Measurements from ENCODE around the gene MAFB.

MAFB gene

GRCh38 chr20:40648210-40649072 is 40.6 kb downstream of the MAFB start:
- no peak for TF ChIP-seq CTCF (IDR thresholded peaks at IDR 0.05; ENCODE audit: extremely low read depth, insufficient read depth, missing control alignments)
- in situ Hi-C loops (cut with MboI; ENCODE audit: low pct_unique_long_range_greater_than_20kb, low sequenced_read_pairs, unreplicated experiment): no loop called here
- no peak for DNase-seq (ENCODE audit: low spot score)

GRCh38 chr20:40646813-40647212 is 42.2 kb downstream of the MAFB start:
- no peak for DNase-seq (ENCODE audit: low spot score)
- no peak for TF ChIP-seq CTCF (IDR thresholded peaks at IDR 0.05; ENCODE audit: extremely low read depth, insufficient read depth, missing control alignments)
- in situ Hi-C loops (cut with MboI; ENCODE audit: low pct_unique_long_range_greater_than_20kb, low sequenced_read_pairs, unreplicated experiment): no loop called here

DNA sequence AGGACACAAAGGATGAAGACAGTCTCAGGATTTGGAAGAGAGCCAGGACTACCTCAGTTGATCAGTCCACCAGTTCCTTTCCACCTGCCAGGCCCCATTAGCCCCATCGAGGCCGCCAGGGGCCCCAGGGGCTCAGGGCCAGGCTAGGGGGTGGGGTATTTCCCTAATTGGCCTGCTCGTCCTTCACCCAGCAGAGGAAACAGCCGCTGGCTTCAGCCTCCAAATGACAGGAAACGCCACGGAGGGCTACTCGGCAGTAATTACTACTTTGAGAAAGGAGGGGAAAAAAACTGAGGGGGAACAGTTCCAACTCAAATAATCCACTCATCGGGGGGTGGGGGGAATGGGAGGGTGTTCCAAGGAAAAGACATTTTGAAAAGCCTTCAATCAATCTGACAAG is 42.7 kb downstream of the MAFB start:
- no peak for TF ChIP-seq CTCF (IDR thresholded peaks at IDR 0.05; ENCODE audit: extremely low read depth, insufficient read depth, missing control alignments)
- no peak for DNase-seq (ENCODE audit: low spot score)
- in situ Hi-C loops (cut with MboI; ENCODE audit: low pct_unique_long_range_greater_than_20kb, low sequenced_read_pairs, unreplicated experiment): no loop called here

- in situ Hi-C loops (cut with MboI; ENCODE audit: low pct_unique_long_range_greater_than_20kb, low sequenced_read_pairs, unreplicated experiment): no loop called here
- no peak for TF ChIP-seq CTCF (IDR thresholded peaks at IDR 0.05; ENCODE audit: extremely low read depth, insufficient read depth, missing control alignments)
- DNase-seq (ENCODE audit: low spot score): no peak
Measured at GRCh38 chr20:40644863-40645262, 44.2 kb downstream of the MAFB start.

DNA sequence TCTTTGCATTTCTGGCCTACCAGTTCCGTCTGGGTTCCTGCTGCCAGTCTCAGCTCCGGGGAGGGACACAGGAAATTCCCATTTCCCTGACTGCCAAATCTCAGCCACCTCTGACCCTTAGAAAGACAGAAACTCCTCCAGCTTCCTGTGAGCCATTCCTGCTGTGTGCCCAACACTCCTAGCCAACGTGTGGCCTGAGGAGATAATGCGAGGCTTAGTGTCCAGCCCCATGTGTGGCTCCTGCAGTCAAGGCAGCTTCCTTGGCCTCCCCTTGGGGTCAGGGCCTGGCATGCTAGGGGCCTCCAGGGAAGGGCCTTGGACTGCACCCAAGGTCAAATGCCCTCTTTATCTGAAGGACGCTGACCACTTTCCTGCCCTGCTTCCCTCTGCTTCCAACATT is 45.1 kb downstream of the MAFB start:
- TF ChIP-seq CTCF (IDR thresholded peaks at IDR 0.05; ENCODE audit: extremely low read depth, insufficient read depth, missing control alignments): no peak
- no peak for DNase-seq (ENCODE audit: low spot score)
- in situ Hi-C loops (cut with MboI; ENCODE audit: low pct_unique_long_range_greater_than_20kb, low sequenced_read_pairs, unreplicated experiment): no loop called here

- in situ Hi-C loops (cut with MboI; ENCODE audit: low pct_unique_long_range_greater_than_20kb, low sequenced_read_pairs, unreplicated experiment): no loop called here
- DNase-seq (ENCODE audit: low spot score): no peak
- no peak for TF ChIP-seq CTCF (IDR thresholded peaks at IDR 0.05; ENCODE audit: extremely low read depth, insufficient read depth, missing control alignments)
Measured at GRCh38 chr20:40641809-40642208, 47.2 kb downstream of the MAFB start.
